Endothelial cell (in vitro differentiated cells): ENCODE measurements around the gene FRS3. TPM values are rescaled to one million over a fixed set of nuclear protein-coding genes. Genes with fewer than 3 reads are reported as not detected.

Experiments
- DNase-seq: peaks from one replicate; pipeline ENCODE4 v3.0.0; 2021; ENCODE audit warnings: low spot score
- H3K27ac Mint-ChIP-seq: one replicate; pipeline ENCODE4 v1.8.0; 2021; ENCODE audit warnings: mixed read lengths, inconsistent platforms; ENCODE audit not compliant: unreplicated experiment
- H3K27me3 Mint-ChIP-seq: one replicate; pipeline ENCODE4 v1.8.0; 2021; ENCODE audit warnings: mild to moderate bottlenecking, moderate library complexity, mixed read lengths, inconsistent platforms; ENCODE audit not compliant: unreplicated experiment
- H3K36me3 Mint-ChIP-seq: one replicate; pipeline ENCODE4 v1.8.0; 2021; ENCODE audit warnings: mild to moderate bottlenecking, low read depth, mixed read lengths, inconsistent platforms; ENCODE audit not compliant: unreplicated experiment
- H3K4me1 Mint-ChIP-seq: one replicate; pipeline ENCODE4 v1.8.0; 2021; ENCODE audit warnings: mild to moderate bottlenecking, mixed read lengths, inconsistent platforms; ENCODE audit not compliant: unreplicated experiment
- H3K4me3 Mint-ChIP-seq: one replicate; pipeline ENCODE4 v1.8.0; 2021; ENCODE audit warnings: mild to moderate bottlenecking, mixed read lengths, inconsistent platforms; ENCODE audit not compliant: unreplicated experiment
- H3K9me3 Mint-ChIP-seq: one replicate; pipeline ENCODE4 v1.8.0; 2021; ENCODE audit warnings: mixed read lengths, inconsistent platforms; ENCODE audit not compliant: unreplicated experiment
- total RNA-seq: library from RNA; stranded (reverse); fragmentation: NEBNext Ultra II Directional; extraction: Animal tissue kit (Norgen Biotek cat#: 25700); gene quantifications from one replicate; pipeline ENCODE4 v1.2.1, GENCODE V29; 2021; ENCODE audit not compliant: unreplicated experiment
- TF ChIP-seq, protein P1 (sequence below): fragments of 200-600 bp; sonication (generic); IDR thresholded peaks from one replicate; pipeline ENCODE4 v1.5.0; 2021; ENCODE audit warnings: antibody characterized with exemption; ENCODE audit not compliant: unreplicated experiment

FRS3 gene
- total RNA-seq, 1 donor from 2014 or later = 8.8 TPM

DNA sequence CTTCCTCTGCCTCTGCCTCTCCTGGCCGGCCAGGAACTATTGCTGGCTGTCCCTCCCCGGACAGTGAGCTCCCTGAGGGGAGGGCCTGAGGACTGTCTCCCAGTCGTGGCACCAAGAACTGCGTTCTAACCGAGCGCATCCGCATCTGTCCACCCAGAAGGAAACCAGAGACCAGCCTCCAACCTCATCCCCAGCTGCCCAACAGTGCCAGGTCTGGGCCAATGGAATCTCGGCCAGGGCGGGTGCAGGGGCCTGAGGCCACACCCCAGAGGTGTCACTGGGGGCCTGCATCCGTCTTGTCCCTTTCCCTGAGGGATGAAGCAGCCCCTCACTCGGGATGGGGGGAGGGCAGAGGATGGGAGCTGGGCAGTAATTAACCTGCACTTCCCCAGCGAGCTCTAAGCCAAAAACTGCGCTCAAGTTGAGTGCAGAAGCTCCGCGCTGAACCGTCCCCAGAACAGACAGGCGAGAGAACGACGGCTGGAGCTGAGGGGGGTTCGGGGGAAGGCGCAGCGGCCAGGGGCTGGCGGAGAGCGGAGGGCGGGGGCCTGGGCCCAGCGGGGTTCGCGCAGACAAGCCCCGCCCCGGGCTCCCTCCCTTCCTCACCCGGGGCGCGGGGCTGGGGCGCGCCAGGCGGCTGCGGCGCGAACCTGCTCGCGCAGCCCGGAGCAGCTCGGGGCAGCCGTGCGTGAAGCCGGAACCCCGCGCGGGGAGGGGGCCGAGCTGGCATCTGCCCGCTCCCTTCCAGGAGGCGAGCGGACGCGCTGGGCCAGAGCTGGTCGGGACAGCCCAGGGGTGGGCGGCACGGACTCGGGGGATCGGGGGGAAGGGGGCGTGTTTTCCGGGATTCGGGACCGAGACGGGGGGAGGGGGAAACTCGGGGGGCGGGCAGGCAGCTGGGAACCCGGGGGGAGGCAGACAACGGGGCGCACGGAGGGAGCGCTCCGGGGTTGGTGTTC is 45.7 kb downstream of the FRS3 start:
- TF ChIP-seq, protein P1, sequence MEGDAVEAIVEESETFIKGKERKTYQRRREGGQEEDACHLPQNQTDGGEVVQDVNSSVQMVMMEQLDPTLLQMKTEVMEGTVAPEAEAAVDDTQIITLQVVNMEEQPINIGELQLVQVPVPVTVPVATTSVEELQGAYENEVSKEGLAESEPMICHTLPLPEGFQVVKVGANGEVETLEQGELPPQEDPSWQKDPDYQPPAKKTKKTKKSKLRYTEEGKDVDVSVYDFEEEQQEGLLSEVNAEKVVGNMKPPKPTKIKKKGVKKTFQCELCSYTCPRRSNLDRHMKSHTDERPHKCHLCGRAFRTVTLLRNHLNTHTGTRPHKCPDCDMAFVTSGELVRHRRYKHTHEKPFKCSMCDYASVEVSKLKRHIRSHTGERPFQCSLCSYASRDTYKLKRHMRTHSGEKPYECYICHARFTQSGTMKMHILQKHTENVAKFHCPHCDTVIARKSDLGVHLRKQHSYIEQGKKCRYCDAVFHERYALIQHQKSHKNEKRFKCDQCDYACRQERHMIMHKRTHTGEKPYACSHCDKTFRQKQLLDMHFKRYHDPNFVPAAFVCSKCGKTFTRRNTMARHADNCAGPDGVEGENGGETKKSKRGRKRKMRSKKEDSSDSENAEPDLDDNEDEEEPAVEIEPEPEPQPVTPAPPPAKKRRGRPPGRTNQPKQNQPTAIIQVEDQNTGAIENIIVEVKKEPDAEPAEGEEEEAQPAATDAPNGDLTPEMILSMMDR = no peak
- no peaks in the 10 kb centered on the region for H3K36me3 Mint-ChIP-seq
- no peaks in the 10 kb centered on the region for H3K27me3 Mint-ChIP-seq
- H3K4me1 Mint-ChIP-seq = peaks cover 13% of the 10 kb centered on the region
- no peaks in the 10 kb centered on the region for H3K9me3 Mint-ChIP-seq
- peak overlapping the region; percentile 86 for H3K4me3 Mint-ChIP-seq
- no peak overlapping the region for H3K27ac Mint-ChIP-seq
- DNase-seq = peak; percentile 69

GRCh38 chr6:41733360-41733706 is 46.4 kb downstream of the FRS3 start:
- TF ChIP-seq, protein P1 = no peak
- peaks cover 4% of the 10 kb centered on the region for H3K27me3 Mint-ChIP-seq
- H3K4me1 Mint-ChIP-seq = peaks cover 13% of the 10 kb centered on the region
- H3K27ac Mint-ChIP-seq = no peak overlapping the region
- DNase-seq = no peak
- no peaks in the 10 kb centered on the region for H3K36me3 Mint-ChIP-seq
- no peaks in the 10 kb centered on the region for H3K9me3 Mint-ChIP-seq
- H3K4me3 Mint-ChIP-seq = no peak overlapping the region

- DNase-seq = no peak
- H3K9me3 Mint-ChIP-seq = no peaks in the 10 kb centered on the region
- H3K27me3 Mint-ChIP-seq = peaks cover 4% of the 10 kb centered on the region
- TF ChIP-seq, protein P1 = no peak
- no peak overlapping the region for H3K27ac Mint-ChIP-seq
- H3K4me1 Mint-ChIP-seq = peaks cover 13% of the 10 kb centered on the region
- H3K4me3 Mint-ChIP-seq = peak overlapping the region; percentile 4
- no peaks in the 10 kb centered on the region for H3K36me3 Mint-ChIP-seq
Measured at GRCh38 chr6:41732591-41733359, 46.9 kb downstream of the FRS3 start.

GRCh38 chr6:41732149-41732548 is 47.6 kb downstream of the FRS3 start:
- H3K36me3 Mint-ChIP-seq = no peaks in the 10 kb centered on the region
- peaks cover 4% of the 10 kb centered on the region for H3K27me3 Mint-ChIP-seq
- H3K27ac Mint-ChIP-seq = no peak overlapping the region
- peaks cover 13% of the 10 kb centered on the region for H3K4me1 Mint-ChIP-seq
- DNase-seq = no peak
- peak overlapping the region; percentile 4 for H3K4me3 Mint-ChIP-seq
- TF ChIP-seq, protein P1 = no peak
- no peaks in the 10 kb centered on the region for H3K9me3 Mint-ChIP-seq
